GM21529 (cell line): ENCODE measurements around the gene TMEM183A.

Experiments used
- ATAC-seq: cut with Tn5 transposase; IDR thresholded peaks from one replicate; pipeline ENCODE4 v1.9.1; 2021; ENCODE audit not compliant: unreplicated experiment

The TMEM183A gene

GRCh38 chr1:203063287-203063686 is 56.1 kb downstream of the TMEM183A start:
- ATAC-seq: no peak

DNA sequence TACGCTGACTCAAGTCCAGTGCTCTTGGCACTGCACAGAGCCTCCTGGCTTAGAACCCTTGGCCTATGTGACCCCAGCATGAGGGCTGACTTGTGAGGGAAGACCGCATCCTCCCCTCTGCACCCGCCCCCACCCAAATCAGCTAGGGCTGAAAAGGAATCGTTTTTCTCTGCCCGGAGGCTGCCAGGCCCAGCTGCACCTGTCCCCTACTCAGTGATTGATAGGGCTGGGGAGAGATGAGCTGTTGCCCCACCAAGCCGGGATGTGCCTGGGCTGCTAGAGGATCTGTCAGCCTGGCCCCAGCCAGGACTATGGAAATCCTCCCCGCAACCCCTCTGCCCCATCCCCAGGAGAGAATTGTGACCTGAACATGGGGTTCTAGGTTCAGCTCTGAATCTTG is 58.0 kb downstream of the TMEM183A start:
- ATAC-seq: no peak

DNA sequence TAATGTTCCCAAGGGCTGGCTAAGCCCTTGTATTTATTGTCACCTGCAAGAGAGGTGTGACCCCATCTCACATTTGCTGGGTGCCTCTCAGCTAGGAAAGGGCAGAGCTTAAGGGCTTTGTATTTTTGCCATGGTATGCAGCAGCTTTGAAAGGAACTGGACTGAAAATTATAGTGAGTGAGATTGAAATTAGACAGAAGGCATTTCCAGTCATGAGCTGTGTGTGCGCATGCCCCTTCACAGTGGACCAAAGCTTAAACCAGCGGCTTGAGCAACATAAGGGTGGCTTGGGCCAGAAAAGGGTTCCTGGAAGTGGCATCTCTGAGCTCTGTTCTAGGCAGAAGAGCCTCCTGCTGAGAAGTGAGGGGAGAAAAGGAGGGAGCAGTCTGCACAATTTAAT is 58.8 kb downstream of the TMEM183A start:
- ATAC-seq: no peak

GRCh38 chr1:203066965-203067364 is 59.8 kb downstream of the TMEM183A start:
- ATAC-seq: no peak

DNA sequence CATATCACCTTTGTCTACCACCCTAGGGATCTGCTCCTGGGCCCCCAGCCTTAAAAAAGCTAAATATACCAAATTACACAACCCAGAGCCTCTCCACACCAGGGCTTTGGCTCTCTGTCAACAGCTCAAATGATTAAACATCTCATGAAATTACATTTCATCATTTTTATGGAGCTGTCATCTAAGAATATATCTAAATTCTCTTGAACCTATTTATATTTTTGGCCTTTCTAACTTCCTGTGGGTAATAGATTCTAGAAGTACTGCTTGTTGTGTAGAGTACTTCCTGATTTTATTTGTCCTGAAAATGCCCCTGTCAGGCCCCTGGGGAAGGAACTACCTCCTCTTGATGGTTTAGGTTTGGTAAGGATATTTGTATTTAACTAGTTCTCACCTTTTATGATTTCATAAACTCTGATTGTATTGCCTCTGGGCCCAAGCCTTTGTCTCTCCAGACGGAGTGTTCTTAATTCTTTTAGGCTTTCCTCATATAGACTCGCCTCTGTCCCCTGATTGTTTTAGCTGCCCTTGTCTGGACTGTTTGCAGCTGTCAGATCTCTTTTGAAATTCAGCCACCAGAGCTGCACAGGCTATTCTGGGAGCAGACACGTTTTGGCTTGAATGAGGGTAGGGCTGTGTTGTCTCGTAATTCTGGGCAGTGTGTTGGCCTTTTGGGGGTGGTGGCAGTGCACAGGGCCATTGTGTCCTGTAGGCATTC is 62.0 kb downstream of the TMEM183A start:
- ATAC-seq: no peak

DNA sequence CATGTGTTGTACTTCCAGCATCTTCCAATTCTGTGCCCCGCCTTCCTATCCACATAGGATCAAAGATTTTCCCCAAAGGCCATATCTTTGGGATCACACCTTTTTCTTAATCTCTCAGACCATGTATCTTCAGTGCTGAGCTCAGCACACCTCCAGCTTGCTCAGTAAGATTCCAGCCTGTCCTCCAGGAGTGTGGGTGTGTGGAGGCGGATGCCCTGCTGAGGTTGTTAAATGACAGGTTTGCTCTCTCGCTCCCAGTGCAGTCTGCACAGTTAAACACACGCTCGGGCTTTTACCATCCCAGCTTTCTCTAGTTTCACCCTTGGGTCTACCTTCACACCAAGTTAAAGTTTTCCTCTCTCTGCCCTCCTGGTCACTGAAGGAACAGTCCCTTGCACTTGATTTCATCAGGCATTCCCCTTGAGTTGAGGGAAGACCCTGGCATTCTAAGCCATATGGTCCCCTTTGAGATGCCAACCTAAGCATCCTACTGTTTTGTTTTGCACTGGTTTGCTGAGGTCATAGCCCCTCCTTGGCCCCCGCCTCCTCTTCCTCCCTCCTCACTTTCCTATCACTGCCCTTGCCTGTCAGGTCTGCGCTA is 64.9 kb downstream of the TMEM183A start:
- no peak for ATAC-seq

- ATAC-seq: no peak
These were observed 65.7 kb downstream of the TMEM183A start for GRCh38 chr1:203072911-203073310.

DNA sequence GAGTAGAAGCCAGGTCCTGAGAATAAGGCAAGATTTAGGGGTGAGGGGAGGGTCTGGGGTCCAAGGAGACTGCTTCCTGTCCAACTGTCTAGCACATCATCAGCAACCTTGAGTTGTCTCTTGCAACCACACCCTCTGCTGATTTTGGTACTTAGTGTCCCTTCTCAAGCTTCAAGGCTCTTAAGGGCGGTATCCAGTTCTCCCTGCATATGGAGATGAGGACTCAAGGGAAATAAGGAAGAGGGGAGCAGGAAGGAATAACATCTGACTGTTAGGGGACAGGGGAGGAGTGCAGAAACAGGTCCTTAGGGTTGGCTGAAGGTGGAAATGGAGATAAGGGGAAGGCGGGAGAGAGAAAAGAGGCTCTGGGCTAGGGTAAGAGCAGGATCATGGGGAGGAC is 66.3 kb downstream of the TMEM183A start:
- ATAC-seq: no peak
